22Rv1 (cell line): ENCODE results near the gene LIMCH1.

Source experiments
- CTCF ChIP-seq: fragments of 450-650 bp; IDR thresholded peaks from 2 replicates; pipeline ENCODE4 v1.5.1; 2017; ENCODE audit warnings: mild to moderate bottlenecking
- ZFX ChIP-seq: fragments of 450-650 bp; IDR thresholded peaks from 2 replicates; pipeline ENCODE4 v1.6.1; 2017; ENCODE audit warnings: antibody characterized with exemption, borderline replicate concordance

GRCh38 chr4:41631523-41631922 lies 93.6 kb downstream of the LIMCH1 start:
- TF ChIP-seq CTCF, result no peak
- no peak for TF ChIP-seq ZFX
